Measurements from ENCODE around the gene NRBF2.

DNA sequence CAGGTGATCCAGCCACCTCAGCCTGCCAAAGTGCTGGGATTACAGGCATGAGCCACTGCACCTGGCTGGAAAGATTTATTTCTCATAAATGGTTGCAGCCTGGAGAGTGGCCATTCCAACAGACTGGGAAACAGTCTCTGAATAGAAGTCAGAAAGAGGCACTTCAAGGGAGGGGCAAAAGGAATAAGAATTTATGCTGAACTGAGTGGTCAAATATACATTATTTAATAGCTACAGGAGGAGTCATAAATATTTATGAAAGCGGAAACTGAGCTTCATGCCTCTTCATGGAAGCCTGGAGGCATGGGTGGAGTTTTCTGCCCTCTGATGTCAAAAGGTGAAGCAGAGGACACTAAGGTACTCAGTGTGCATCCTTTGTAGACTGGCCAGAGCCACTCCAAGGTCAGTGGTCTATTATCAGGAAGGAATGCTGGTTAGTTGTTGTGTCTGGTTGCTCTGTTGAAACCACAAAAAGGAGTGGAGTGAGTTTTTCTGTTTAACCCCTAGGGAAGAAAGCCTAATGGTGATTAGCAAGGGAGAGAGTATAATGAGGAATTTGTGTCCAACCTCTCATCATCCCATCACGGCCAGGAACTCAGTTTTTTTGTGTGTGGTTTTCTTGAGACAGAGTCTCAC is 9.3 kb upstream of the NRBF2 start:
- TF ChIP-seq, protein P1, sequence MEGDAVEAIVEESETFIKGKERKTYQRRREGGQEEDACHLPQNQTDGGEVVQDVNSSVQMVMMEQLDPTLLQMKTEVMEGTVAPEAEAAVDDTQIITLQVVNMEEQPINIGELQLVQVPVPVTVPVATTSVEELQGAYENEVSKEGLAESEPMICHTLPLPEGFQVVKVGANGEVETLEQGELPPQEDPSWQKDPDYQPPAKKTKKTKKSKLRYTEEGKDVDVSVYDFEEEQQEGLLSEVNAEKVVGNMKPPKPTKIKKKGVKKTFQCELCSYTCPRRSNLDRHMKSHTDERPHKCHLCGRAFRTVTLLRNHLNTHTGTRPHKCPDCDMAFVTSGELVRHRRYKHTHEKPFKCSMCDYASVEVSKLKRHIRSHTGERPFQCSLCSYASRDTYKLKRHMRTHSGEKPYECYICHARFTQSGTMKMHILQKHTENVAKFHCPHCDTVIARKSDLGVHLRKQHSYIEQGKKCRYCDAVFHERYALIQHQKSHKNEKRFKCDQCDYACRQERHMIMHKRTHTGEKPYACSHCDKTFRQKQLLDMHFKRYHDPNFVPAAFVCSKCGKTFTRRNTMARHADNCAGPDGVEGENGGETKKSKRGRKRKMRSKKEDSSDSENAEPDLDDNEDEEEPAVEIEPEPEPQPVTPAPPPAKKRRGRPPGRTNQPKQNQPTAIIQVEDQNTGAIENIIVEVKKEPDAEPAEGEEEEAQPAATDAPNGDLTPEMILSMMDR (IDR thresholded peaks at IDR 0.05), result no peak
- TF ChIP-seq POLR2A (IDR thresholded peaks at IDR 0.05), result no peak
